Activated CD4-positive, alpha-beta T cell treated with anti-CD3 and anti-CD28 coated beads for 24 hours (primary cell): Measurements from ENCODE around the gene GAPVD1.

Experiments
- DNase-seq, 2 donors: peaks; one replicate each; pipeline ENCODE4 v3.0.0-alpha.2; 2020; ENCODE audit warnings: low read depth in 2 of 2

The GAPVD1 gene

DNA sequence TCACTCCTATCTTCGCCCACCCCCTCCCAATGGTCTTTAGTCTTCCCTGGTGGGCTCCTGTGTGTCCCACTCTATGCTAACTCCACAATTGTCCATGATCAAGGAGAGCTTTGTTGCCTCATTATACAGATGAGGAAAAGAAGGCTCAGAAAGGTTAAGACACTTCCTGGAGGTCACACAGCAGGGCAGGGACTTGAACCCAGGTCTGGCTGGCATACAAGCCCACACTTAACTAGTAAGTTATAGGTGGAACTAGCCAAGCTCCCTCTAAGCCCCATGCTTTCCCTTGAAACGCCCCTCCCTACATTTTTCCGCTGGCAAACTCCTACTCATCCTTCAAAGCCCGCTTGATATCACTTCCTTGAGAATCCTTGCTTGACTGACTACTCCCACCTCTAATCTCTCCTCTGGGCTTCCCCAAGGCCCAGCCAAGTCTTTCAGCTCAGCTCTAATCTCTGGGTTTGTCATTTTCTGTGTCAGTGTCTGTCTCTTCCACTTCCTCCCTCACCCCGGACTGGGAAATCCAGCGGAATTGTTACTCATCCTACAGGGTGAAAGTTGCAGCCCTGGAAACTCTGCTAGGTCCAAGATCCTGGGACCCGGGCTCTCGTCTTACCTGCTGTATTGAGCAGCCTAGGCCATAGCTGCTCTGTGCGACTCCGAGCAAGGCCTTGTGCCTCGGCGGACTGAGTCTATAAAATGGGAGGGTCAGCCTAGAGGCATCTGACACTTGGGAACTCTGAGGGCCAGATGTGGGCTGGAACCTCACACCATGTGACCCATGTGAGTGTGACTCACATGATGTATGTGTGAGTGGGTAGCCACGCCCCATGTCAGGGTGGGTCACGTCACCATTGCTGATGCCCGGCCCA lies 144.5 kb downstream of the GAPVD1 start:
- DNase-seq = no peak

DNA sequence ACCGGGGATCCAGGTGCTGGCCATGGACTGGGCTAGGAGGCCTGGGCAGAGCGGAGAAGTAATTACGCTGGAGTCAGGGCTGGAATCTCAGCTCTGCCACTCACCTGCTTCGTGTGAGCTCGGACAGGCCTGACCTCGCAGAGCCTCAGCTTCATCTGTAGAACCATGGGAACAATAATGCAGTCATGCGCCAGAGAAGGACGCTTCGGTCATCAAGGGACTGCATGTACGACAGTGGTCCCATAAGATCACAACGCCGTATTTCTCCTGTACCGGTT lies 145.1 kb downstream of the GAPVD1 start:
- DNase-seq = no peak

- DNase-seq = no peak
Measured at GRCh38 chr9:125407432-125407973, 145.9 kb downstream of the GAPVD1 start.

GRCh38 chr9:125407974-125408900 lies 146.6 kb downstream of the GAPVD1 start:
- peak; percentile 75 to 79 for DNase-seq

DNA sequence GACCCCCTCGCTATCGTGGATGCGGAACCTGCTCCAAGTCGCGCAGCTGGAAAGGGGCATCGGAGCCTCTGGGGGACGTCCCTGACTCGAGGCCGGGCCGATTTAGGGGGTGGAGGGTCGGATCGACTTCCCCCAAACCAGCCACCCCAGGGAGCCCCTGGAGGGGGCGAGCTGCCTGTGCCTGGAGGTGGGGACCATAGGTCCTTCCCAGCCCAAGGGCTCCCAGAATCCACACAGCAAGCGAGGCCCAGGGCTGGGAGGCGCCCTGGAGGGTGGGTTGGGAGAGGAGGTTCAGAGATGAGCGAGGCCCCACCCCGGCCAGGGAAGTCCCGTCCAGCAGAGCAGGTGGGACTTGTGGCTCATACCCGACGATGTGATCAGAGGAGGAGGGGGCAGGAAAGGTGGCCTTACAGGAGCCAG lies 147.6 kb downstream of the GAPVD1 start:
- no peak for DNase-seq

DNA sequence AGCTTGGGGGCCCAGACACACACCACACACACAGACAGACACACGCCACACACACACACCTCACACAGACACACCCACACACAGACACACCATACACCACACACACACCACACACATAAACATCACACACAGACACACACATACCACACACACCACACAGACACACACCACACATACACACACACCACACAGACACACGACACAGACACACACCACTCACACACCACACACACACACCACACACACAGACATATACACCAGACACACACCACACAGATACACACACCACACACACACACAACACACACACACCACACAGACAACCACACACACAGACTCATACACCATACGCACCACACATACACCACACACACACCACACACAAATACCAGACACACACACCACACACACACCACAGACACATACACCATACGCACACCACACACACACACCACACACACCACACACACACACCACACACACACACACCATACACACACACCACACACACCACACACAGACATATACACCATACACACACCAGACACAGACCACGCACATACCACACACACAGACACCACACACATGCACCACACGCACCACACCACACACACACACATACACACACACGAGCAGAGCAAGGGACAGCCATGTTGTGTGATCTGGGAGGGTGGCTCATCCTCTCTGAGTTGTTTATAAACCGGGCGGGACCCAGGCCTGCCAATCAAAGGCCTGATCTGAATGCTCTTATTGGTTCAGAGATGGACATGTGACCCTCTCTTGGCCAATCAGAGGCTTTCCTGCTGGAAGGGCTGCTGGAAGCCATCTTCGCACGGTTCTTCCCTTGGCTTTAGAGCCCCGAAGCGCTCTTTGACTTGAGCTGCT lies 148.3 kb downstream of the GAPVD1 start:
- peak in 1 of 2 donors; percentile 16 for DNase-seq

DNA sequence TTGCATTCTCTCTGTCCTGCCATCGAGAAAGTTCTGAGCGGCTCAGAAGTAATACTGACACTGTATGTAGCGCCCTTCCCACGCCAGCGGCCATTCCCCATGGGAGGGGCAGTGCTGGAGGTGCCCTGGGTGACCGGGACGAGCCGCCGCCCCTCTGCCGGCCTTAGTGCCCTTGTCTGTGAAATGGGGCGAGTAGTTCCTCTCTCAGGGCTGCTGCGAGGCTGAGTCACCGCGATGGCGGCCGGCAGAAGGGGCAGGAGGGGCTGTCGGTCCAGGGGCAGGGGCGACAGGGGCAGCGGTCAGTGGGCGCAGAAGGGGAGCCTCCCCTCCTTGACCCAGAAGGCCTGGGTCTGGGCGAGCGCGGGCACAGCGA lies 148.9 kb downstream of the GAPVD1 start:
- no peak for DNase-seq

- DNase-seq = no peak
Measured at GRCh38 chr9:125411171-125411756, 149.6 kb downstream of the GAPVD1 start.

DNA sequence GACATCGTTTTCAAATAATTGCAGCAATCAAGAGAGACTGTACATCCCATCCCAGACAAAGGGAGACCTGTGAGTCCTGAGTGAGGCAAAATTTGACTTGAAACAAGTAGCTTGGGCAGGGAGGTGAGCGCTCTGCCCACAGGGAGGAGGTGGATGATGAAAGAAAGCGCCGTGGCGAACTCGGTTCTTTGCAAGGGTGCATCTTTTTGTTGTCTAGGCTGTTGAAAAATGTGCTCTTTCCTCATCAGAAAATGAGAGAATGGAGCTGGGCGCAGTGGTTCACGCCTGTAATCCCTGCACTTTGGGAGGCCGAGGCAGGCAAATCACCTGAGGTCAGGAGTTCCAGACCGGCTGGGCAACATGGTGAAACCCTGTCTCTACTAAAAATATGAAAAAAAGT lies 150.5 kb downstream of the GAPVD1 start:
- DNase-seq = no peak

GRCh38 chr9:125413579-125413978 lies 152.0 kb downstream of the GAPVD1 start:
- no peak for DNase-seq

DNA sequence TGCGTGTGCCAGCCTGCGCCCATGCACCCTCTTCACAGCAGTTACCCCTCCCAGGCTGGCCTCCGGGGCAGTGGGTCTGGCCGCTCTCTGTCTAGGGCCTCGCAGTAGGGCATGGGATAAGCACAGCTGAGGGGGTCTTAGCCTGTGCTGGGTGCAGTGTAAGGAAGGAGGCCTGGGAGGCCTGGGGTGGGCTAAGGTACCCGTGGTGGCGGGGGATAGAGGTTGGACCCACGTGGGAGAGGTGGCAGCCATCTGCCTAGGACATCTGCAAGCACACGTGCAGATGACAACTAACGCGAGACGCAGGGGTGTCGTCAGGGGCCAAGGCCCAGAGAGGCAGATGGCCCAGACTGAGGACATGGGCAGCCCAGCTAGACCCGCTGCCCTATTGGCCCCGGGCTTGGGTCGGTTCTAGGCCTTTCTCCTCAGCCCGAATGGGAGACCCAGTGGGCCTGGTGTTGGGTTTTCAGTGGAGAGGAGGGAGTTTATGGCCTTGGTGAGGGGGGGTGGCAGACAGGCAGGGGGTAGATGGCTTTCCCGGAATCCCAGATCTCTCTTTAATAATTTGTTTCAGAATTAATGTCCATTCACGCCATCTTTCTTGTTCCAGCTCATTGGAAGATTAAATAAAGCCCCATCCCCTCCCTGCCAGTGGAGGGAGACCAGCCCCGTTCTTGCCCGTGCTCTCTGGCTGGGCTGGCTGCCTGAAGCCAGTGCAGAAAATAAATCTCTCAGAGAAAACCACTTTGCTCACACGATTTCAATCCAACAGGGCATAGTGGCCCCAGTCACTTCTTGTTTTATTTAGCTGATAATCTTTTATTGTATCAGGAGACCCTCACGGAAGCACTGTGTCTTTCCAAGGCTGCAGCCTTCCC lies 154.2 kb downstream of the GAPVD1 start:
- DNase-seq = no peak

DNA sequence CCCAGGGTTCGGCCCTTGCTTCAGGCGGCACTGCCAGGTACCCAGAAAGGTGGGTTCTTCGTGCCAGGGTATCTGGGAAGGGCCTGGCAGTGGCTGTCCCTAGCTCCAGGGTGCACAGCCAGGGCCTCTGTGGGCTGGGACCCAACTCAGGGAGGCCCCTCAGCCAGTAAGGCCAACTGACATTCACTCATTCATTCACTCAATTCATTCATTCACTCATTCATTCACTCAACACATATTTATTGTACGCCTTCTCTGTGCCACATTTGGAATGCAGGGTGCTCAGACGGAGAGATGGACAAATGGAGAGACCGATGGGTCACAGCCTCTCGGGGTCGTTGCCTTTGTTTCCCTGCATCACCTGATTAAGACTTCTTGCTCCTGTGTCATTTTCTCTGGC lies 154.9 kb downstream of the GAPVD1 start:
- no peak for DNase-seq
